ENCODE data around the gene ATP5F1E. TPM values are rescaled to one million over a fixed set of nuclear protein-coding genes. Genes with fewer than 3 reads are reported as not detected.

ATP5F1E gene
- total RNA-seq, 6 donors from 2014 or later: 18.9 to 75.0 (median 32.3) TPM

DNA sequence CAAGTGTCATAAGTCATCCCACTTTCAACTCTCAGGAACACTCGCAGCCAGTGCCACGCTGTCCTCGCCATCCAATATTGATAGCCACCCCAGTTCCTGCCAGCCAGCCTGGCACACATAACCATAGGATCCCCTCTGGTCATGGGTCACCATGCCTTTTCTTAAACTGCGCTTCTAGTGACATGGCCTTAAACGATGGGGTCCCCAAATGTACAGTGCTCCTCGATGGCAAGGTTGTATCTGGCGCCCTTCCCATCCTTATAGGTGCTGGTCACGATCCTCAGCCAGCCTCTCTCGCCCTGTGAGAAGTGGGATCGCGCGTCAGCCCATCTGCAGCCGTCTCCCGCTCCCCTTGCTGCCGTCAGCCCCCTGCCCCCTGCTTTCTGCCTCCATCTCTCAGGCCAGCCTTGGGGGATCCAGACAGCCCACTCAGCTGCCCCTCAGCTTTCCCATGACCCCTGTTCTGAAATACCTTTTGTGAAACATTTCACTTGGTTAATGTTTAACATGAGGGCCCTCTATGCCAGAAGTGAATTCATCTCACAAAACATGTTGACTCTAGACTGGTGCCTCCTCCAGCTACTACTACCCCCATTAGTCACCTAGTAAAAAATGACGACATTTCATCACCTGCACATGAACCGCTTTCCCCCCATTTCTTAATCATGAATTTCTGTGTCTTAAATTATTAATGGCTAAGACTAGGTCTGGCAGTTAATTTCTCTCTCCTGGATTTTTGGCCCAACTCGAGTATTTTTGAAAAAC, 36.5 kb downstream of the ATP5F1E start:
- Histone ChIP-seq H3K4me3 (no peak overlapping the region), H3K27me3 (no peaks in the 10 kb centered on the region), H3K4me1 (no peaks in the 10 kb centered on the region), H3K27ac (no peak overlapping the region), H3K36me3 (peaks cover 40 to 99% (median 84%) of the 10 kb centered on the region in 4 donors), H3K9me3 (no peaks in the 10 kb centered on the region)
- 78 to 90% methylated on average over 18 of the region's 18 CpGs for WGBS, 2 donors
- ATAC-seq (ENCODE audit: low FRiP score in 2 of 2) (no peak), DNase-seq (peak in 1 of 2 donors; percentile 42)
- TF ChIP-seq EP300 (IDR thresholded peaks at IDR 0.05): no peak
- TF ChIP-seq POLR2A (IDR thresholded peaks at IDR 0.05): no peak
- TF ChIP-seq, protein P1, sequence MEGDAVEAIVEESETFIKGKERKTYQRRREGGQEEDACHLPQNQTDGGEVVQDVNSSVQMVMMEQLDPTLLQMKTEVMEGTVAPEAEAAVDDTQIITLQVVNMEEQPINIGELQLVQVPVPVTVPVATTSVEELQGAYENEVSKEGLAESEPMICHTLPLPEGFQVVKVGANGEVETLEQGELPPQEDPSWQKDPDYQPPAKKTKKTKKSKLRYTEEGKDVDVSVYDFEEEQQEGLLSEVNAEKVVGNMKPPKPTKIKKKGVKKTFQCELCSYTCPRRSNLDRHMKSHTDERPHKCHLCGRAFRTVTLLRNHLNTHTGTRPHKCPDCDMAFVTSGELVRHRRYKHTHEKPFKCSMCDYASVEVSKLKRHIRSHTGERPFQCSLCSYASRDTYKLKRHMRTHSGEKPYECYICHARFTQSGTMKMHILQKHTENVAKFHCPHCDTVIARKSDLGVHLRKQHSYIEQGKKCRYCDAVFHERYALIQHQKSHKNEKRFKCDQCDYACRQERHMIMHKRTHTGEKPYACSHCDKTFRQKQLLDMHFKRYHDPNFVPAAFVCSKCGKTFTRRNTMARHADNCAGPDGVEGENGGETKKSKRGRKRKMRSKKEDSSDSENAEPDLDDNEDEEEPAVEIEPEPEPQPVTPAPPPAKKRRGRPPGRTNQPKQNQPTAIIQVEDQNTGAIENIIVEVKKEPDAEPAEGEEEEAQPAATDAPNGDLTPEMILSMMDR (IDR thresholded peaks at IDR 0.05): no peak
- no peak for TF ChIP-seq POLR2AphosphoS5 (IDR thresholded peaks at IDR 0.05)

DNA sequence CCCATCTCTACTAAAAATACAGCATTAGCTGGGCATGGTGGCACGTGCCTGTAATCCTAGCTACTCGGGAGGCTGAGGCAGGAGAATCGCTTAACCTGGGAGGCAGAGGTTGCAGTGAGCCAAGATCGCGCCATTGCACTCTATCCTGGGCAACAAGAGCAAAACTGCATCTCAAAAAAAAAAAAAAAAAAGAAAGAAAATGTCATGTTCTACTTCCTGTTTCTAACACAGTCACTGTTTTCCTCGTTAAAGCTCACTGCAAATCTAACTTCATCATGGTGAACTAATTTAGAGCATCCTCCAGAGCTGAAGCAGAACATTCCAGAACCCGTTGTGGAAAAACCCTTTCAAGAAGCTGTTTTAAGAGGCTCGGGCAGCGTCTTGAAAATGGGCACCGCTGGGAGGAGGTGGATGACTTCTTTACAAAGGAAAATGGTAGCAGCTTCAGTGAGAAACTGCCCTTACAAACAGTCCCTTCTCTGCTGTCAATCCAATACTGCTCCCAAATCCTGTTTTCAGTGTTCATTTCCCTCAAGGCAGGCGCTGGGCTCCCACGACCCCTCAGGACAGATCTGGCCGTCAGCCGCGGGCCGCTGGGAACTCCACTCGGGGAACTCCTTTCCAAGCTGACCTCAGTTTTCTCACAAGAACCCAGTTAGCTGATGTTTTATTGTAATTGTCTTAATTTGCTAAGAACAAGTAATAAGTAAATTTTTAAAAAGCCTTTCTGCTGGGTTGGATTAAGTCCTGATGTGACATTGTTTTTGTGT, 37.6 kb downstream of the ATP5F1E start:
- peaks cover 41 to 100% (median 85%) of the 10 kb centered on the region in 4 donors for H3K36me3 ChIP-seq
- TF ChIP-seq, protein P1 (IDR thresholded peaks at IDR 0.05): no peak
- TF ChIP-seq EP300 (IDR thresholded peaks at IDR 0.05) (no peak), POLR2A (IDR thresholded peaks at IDR 0.05) (no peak)
- ATAC-seq (ENCODE audit: low FRiP score in 2 of 2): no peak
- H3K4me1 ChIP-seq: no peaks in the 10 kb centered on the region
- DNase-seq: peak in 1 of 2 donors; percentile 61
- H3K27ac ChIP-seq: no peak overlapping the region
- H3K27me3 ChIP-seq: no peaks in the 10 kb centered on the region
- no peak overlapping the region for H3K4me3 ChIP-seq
- WGBS, 2 donors: 85 to 90% methylated on average over 17 of the region's 17 CpGs
- H3K9me3 ChIP-seq: no peaks in the 10 kb centered on the region

GRCh38 chr20:58993332-58994248, 38.5 kb downstream of the ATP5F1E start:
- Histone ChIP-seq H3K36me3 (peaks cover 46 to 100% (median 85%) of the 10 kb centered on the region in 4 donors), H3K9me3 (no peaks in the 10 kb centered on the region), H3K4me1 (no peaks in the 10 kb centered on the region), H3K27ac (no peak overlapping the region), H3K4me3 (no peak overlapping the region), H3K27me3 (no peaks in the 10 kb centered on the region)
- DNase-seq: no peak
- no peak for ATAC-seq (ENCODE audit: low FRiP score in 2 of 2)
- TF ChIP-seq, protein P1 (IDR thresholded peaks at IDR 0.05): no peak
- TF ChIP-seq POLR2AphosphoS5 (IDR thresholded peaks at IDR 0.05) (no peak), EP300 (IDR thresholded peaks at IDR 0.05) (no peak), POLR2A (IDR thresholded peaks at IDR 0.05) (no peak)
- WGBS, 2 donors: 78 to 86% methylated on average over 11 to 23 of the region's 23 CpGs

GRCh38 chr20:58992911-58993310, 39.2 kb downstream of the ATP5F1E start:
- ATAC-seq (ENCODE audit: low FRiP score in 2 of 2): no peak
- DNase-seq: no peak
- Histone ChIP-seq H3K4me3 (no peak overlapping the region), H3K27ac (no peak overlapping the region), H3K4me1 (no peaks in the 10 kb centered on the region), H3K36me3 (peaks cover 53 to 100% (median 88%) of the 10 kb centered on the region in 4 donors), H3K9me3 (no peaks in the 10 kb centered on the region), H3K27me3 (no peaks in the 10 kb centered on the region)
- TF ChIP-seq, protein P1 (IDR thresholded peaks at IDR 0.05): no peak
- TF ChIP-seq EP300 (IDR thresholded peaks at IDR 0.05): no peak
- no peak for TF ChIP-seq POLR2A (IDR thresholded peaks at IDR 0.05)
- TF ChIP-seq POLR2AphosphoS5 (IDR thresholded peaks at IDR 0.05): no peak
- WGBS, 2 donors: 89 to 97% methylated on average over 3 of the region's 3 CpGs

Data from upper lobe of left lung (tissue), 6 donors.